Upper lobe of left lung (tissue), 4 donors: ENCODE data around the gene SLC26A2.

ENCODE experiments used
- POLR2A ChIP-seq, 4 donors: fragments of 450-650 bp; IDR thresholded peaks; one replicate each; pipeline ENCODE4 v1.5.1; 2016 to 2017; ENCODE audit warnings: antibody characterized with exemption in 4 of 4, mild to moderate bottlenecking in 2 of 4
- TF ChIP-seq, protein P1 (sequence below), 6 experiments: fragments of 450-650 bp in 4 of 6; fragments of 200-600 bp in 2 of 6; sonication (generic) in 2 of 6; IDR thresholded peaks; one replicate each; pipeline ENCODE4 v1.5.1; 2016 to 2019; ENCODE audit warnings: antibody characterized with exemption in 6 of 6

- TF ChIP-seq POLR2A (IDR thresholded peaks at IDR 0.05): no peak
- TF ChIP-seq, protein P1, sequence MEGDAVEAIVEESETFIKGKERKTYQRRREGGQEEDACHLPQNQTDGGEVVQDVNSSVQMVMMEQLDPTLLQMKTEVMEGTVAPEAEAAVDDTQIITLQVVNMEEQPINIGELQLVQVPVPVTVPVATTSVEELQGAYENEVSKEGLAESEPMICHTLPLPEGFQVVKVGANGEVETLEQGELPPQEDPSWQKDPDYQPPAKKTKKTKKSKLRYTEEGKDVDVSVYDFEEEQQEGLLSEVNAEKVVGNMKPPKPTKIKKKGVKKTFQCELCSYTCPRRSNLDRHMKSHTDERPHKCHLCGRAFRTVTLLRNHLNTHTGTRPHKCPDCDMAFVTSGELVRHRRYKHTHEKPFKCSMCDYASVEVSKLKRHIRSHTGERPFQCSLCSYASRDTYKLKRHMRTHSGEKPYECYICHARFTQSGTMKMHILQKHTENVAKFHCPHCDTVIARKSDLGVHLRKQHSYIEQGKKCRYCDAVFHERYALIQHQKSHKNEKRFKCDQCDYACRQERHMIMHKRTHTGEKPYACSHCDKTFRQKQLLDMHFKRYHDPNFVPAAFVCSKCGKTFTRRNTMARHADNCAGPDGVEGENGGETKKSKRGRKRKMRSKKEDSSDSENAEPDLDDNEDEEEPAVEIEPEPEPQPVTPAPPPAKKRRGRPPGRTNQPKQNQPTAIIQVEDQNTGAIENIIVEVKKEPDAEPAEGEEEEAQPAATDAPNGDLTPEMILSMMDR (IDR thresholded peaks at IDR 0.05): no peak
Measured at GRCh38 chr5:149951138-149951749, 9.3 kb upstream of the SLC26A2 start.
